Medulla oblongata (tissue), 1 donor: ENCODE results near the gene UMOD.

ENCODE experiments used
- DNase-seq: peaks from one replicate; pipeline ENCODE4 v3.0.0-alpha.2; 2015; ENCODE audit errors: extremely low spot score

Gene UMOD

DNA sequence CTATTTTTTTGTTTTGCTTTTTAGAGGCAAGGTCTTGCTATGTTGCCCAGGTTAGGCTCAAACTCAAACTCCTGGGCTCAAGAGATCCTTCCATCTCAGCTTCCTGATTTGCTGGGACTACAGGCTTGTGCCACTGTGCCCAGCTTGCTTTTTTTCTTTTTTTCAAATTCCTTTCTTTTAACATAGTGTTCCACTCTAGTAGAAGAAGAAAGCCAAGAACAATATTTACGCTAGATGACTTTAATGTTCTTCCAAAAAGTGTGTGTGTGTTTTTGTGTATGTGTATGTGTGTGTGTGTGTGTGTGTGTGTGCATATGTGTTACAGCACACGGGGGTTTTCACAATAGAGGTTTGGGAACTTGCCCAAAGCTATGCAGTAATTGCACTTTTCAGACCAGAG is 10.7 kb upstream of the UMOD start:
- DNase-seq: no peak

DNA sequence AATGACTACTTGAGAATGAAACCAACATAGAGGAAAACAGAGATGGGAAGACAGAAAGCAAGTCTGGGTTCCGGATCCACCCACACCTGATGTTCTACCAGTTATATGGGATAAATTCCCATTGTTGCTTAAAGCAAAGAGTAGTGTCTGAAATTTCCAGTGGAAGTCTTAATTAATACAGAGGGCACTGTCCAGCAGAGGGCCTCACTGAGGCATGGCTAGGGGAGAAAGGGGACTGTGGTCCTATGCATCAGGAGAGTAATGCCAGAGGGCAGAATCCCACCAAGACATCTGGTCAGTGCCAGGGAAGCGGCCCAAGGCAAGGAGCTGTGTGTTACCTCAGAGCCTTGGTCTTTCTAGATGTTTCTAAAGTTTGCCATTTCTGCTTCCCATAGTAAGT is 7.5 kb upstream of the UMOD start:
- no peak for DNase-seq

DNA sequence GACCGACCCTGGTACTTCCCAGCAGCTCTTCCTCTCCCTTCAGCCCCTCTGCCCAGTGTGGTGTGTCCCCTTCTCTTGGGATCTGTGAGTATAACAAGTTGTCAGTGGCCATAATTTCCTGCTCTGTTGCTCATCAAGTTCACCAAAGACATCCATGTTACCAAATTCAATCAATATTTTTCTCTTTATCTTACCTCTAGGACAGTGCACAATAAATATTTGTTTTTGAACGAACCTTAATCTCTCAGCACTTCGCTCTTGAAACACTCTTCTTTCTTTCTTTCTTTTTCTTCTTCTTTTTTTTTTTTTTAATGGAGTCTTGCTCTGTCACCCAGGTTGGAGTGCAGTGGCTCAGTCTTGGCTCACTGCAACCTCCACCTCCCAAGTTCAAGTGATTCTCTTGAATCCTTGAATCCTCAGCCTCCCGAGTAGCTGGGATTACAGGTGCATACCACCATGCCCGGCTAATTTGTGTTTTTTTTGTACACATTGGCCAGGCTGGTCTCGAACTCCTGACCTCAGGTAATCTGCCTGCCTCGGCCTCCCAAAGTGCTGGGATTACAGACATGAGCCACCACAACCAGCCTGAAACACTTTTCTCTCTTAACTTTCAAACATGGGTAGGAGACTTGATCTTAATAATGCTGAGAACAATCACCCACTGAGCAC is 2.7 kb upstream of the UMOD start:
- DNase-seq: no peak

DNA sequence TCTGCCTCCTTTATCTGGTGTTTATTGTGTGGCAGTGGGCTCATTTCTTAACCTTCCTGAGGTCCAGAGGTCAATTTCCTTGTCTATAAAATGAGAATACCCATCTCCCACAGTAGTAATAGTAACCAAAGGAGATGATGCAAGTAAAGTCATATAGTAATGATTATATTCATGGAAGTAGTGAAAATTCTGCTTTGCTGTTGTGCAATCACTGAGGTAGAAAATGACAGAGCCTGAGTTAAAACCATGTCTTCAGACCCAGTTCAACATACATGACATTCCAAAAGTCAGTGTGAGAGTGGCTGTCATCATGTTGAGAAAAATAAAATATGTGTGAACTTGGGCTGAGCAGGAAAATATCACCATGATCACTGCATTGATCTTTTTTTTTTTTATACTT is 864 bp upstream of the UMOD start:
- no peak for DNase-seq

DNA sequence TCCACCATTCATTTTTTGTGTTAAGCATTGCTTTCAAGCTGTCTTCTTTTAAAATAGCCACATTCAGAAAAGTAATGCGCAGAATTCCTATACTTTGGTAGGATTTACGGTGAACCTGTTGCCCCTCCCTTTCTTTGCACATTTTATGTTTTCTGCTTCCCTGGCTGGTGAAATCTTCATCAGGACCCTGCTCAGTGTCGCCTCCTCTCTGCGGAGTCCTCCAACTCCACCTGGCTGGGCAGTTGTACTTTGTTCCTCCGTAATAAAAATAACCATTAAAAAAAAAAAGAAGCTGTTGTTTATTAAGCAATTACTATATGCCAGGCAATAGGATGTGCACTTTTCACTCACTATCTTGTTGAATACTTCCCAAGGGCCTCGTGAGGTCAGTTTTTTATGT is 2.9 kb downstream of the UMOD start:
- DNase-seq: no peak

DNA sequence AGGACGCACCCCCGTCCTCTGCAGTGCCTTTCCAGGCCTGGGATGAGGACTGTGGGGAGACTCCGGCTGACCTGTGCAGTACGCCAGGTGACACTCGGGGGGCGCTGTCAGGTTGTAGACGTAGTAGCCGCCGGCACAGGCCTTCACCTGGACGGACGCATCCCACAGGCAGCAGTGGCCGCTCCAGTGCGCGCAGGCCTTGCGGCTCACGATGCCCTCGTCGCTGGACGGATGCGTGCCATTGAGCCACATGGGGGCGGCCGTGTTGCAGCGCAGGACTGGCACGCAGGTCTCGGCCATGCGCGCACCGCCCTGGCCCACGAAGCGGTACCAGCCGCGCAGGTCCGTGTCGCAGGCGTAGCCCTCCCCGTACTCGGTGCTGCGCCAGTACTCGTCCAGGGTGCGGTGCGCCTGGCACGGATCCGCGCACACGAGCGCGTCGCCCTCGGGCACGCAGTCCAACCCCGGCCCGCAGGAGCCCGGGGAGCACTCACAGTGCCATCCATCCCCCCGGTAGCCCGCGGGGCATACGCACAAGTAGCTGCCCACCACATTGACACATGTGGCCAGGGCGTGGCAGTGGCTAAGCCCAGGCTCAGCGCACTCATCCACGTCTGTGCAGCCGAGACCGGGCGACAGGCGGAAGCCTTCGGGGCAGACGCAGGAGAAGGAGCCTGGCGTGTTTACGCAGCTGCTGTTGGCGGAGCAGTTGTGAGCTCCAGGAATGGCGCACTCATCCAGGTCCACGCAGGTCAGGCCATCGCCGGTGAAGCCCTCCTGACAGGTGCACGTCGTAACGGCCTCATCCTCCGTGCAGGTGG is 3.9 kb downstream of the UMOD start:
- no peak for DNase-seq

DNA sequence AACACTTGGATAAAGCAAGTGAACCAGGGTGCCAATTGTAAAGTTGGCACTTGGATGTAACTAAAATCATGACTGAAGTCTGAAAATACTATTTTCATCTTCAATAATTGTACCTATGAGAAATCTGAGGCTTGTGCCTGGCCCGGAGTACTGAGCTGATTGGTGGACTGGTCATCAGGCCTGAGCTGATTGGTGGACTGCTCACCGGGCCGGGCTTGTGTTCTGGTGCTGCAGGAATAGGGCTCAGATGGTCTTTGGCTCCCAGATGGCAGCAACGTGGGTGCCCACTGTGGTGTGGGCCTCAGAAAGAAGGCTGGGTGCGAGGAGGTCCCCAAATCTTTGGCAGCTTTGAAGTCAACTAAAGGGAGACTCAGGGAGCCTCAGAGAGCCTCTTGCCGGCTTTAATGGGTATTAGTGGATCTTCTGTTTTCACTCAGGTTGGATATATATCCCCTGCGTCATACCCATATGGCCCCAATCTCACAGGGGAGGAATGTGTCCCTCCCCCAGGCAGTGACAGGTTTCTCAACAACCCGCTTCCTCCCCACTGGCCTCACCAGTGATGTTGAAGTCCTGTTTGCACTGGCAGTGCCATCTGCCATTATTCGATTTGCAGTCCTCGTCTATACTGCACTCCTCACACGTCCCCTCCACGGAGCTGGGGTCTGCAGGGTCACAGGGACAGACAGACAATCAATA is 4.7 kb downstream of the UMOD start:
- DNase-seq: no peak

DNA sequence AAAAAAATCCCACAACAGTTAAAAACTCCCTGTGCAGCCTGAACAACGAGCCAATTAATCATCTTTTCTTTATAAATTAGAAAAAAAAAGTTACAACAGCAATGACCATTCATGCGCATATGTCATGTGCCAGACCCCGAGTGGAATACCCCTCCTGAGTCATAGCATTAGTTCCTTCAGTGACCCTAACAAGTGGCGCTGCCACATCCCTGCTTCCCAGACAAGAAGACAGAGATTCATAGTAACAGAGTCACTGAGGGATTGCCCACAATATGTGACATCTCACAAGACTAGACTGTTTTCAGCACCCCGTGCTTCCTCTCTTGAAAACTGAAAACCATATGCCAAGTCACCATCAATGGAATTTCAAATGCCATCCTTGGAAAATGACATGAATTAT is 7.9 kb downstream of the UMOD start:
- DNase-seq: no peak

DNA sequence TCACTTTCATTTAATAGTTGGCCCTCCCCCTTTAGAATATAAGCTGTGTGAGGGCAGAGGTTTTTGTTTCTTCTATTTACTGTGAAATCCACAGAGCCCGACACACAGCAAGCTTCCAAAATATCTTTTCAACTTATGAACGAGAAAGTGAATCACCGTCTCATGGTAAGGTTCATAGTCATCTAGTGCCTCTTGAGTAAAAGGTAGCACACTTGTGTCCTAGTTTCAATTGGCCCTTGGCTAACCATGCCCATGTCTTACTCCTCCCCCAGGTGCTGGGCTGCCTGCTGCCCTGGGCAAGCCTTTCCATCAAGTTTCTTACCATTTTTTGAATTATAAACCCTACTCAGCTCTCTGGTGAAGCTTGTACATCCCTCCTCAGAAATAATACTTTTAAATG is 12.8 kb downstream of the UMOD start:
- DNase-seq: no peak

DNA sequence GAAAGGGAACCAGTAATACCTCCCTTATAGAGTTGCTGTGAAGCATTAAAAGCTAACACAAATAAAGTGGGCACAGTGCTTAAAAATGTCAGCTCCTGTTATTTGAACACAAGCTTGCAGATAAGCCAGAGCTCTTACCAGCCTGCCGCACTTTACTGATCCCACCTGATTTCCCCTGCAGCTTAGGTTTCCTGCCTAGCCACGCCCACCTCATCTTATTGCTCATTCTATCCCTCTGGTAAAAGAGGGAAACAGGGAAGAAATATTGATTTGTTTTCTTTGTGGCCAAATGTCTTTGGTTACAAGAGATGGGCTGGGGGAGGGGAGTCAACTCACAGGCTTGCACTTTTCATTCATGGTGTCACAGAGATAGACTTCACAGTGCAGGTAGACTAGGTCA is 15.6 kb downstream of the UMOD start:
- no peak for DNase-seq

DNA sequence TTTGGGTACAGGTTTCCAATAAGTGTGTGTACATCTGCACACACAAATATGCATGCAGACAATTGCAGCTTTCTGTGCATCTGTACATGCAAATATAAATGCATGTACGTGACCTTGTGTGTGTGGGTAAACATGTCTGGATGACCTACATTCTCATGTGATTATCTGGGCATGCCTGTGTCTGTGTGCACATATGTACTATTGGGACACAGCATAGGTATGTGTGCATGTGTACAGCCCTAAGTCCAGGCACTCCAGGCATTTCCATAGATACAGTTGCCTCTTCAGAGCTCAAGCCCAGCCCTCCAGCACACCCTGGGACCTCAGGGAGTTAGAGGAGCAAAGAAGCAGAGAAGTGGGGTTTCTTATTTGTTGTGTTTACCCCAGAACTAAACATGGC is 18.1 kb downstream of the UMOD start:
- DNase-seq: no peak

DNA sequence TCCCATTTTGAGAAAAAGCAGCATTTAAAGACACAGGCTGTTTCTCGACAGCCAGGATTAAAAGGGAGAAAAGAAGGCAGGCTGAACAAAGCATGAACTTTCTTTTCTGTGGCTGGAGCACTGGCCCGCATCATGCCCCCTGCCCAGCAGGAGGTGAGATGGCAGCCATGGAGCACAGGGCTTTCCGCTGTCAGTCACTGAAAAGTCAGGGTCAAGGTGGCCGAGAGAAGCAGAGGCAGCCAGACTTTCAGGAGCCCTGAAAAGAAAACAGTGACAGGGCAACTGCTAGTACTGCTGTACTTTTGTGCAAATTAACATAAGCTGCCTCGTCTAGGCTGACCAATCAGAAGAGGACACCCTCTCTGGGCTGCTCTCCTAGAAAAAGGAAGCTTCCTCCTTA is 19.4 kb downstream of the UMOD start:
- DNase-seq: no peak

DNA sequence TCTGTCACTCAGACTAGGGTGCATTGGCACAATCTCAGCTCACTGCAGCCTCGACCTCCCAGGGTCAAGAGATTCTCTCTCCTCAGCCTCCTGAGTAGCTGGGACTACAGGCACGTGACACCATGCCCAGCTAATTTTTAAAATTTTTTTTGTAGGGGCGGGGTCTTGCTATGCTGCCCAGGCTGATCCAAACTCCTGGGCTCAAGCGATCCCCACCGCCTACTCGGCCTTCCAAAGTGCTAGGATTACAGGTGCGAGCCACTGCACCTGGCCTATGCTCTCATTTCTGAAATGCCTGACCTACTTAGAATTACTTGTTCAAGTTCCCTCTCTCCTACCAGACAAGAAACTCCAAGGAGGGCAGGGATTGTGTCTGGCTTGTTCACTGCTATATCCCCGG is 20.1 kb downstream of the UMOD start:
- DNase-seq: no peak

DNA sequence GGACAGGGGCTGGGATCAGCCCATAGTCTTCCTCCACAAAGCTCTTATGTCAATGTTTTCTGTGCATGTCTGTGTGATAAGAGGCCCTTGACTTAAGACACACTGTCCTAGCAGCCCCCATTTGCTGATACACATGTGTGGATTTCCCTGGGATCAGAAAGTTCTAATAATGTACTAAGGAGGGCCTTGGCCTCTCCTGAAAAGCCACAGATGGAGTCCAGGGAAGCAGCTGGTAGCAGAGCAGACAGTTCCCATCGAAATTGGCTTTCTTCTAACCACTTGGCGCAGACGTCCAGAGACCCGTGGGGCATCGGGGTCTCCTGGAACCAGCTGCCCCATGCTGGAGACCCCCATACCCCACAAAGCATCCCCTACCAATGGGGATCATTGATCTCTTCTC is 20.9 kb downstream of the UMOD start:
- DNase-seq: no peak

DNA sequence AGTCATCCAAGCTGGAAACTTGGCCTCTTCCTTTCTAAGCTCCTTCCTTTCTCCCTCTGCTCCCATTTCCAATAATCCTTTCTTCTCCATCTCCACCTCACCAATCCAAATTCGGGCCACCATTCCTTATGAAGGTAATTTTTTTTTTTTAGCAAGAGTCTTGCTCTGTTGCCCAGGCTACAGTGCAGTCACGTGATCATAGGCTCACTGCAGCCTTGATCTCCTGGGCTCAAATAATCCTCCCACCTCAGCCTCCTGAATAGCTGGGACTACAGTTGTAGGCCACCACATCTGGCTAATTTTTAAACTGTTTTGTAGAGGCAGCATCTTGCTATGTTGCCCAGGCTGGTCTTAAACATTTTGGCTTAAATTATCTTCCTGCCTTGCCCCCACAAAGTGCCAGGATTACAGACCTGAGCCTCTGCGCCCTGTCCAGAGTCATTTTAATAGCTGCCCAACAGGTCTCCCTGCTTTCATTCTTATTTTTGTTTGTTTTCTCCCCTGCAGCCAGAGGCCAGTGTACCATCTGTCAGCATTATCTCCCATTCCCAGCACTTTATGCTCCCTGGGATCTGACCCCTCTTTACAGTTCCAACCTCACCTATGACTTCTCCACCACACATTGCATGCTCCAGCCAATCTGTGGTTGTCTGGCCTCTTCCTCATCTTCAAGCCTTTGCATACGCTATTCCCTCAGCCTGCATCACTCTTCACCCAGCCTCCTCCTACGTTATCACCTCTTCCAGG is 22.9 kb downstream of the UMOD start:
- DNase-seq: no peak

DNA sequence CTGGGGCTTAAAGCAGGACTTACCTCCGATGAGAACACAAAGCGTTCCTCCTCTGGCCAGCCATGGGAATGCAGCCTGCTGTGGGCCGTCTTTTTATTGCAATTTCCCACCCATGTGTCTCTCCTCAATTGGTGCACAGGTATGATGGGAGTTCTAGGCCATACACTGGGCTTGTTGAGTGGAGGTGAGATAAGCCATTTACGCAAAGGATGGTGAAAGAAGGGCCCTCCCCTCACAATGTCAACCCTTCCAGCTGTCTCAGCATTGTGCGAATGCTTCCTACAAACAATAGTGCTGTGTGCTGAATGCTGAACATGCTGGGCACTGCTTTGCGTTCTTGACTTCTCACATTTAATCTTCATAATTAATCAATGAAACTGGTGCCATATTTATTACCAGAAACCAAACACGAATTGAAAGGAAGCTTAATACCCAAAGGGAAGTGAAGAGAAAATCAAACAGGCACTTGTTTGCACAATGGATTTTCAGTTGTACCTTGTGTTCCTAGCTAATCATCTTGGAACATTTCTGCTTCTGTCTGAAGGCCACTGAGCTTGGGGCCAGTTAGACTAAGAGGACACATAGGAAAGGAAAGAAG is 25.0 kb downstream of the UMOD start, which contains the start of gene GP2:
Gene GP2, minus strand, starts transcription at position 70 of the 598 bp plus-strand sequence. CDS start 1,082 bp downstream, outside the sequence.
- no peak for DNase-seq

DNA sequence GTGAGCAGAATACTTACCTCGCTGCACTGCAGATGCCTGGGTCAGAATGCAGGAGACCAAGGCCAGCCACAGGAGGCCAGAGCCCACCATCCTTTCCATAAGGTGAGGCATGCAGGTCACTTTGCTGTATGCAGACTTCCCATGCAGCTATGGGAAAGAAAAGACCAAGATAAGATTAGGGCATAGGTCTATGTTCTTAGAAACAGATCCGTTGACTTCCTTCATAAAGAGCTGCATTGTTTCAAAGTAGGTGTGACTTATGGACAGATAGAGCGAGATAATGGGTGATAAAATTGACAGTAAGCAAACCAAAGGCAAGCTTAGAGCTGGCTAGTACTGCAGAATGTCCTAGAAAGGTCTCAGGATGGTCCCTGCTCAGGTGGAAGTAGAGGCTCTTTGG is 26.2 kb downstream of the UMOD start:
- DNase-seq: no peak

DNA sequence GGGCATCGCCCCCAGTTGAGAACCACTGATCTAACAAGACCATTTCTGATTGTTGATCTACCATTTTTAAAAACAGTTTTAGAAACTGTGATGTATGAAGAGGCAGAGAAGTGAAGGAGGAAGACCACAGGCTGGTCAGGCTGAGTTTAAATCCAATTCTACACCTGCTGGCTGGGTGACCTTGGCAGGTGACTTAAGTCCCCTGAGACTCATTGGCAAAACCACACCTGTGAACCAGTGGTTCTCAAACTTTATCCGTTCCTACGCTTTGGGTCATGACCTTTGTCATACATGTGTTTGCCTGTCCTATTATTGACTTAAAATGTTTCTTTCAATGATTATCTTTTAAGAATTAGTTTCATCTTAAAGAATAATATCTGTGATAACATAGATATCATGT is 27.5 kb downstream of the UMOD start:
- no peak for DNase-seq

DNA sequence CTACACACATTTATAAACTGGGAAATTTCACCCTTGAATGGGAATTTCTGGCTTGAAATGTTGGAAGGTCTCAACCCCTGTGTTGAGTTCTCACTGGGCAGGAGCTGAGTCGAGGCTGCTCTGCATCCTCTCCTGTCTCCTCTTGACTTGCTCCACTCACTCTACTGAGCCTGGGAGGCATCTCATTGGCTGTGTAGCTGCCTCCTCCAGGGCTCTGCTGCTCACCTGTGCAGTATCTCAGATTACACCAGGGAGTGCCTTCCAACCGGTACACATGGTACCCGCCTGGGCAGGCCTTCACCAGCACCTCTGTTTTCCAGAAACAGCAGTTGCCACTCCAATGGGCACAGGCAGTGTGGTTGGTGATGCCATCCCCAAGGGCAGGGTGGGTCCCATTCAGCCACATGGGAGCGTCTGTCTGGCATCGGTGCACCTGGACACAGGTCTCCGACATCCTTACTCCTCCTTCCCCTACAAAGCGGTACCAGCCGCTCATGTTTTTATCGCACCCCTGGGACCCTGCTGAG is 28.9 kb downstream of the UMOD start:
- DNase-seq: no peak

DNA sequence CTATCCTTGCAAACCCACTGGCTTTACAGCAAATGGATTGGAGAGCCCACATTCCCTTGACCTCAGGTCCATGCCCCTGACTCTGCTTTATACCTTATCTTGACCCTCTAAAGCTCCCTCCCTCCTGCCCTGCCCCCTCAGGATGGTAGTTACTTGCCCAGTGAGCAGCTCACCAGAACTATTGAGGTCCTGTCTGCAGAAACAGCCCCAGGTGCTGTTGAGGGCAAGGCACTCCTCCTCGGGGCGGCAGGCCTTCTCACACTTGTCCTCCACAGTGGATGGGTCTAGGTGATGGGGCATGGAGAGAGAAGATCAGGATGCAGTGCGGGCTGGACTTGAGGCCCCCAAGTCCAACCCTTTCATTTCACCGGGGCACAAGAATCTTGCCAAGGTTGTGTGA is 29.8 kb downstream of the UMOD start:
- no peak for DNase-seq

DNA sequence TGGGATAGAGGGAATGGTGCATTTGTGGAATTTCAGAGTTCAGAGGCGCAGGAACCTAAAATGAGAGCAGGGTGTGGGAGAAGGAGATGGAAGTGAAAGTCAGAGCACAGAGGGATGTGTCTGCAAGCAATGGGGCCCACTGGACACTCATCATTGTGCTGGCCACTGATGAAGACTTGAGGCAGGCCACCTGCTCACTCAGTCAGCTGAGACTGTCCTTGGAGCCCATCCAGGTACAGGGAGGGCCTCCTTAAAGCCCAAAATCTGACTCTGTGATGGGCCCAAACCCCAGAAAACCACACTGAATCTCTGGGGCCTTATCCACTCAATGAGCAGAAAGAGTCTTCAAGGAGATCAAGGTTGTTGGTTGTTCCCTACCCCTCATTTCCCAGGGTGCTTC is 30.8 kb downstream of the UMOD start:
- DNase-seq: no peak
